ENCODE measurements around the gene TAMALIN. TPM values are rescaled to one million over a fixed set of nuclear protein-coding genes. Genes with fewer than 3 reads are reported as not detected.
A peak's percentile ranks its signal among the peaks of the same experiment; 100 is the strongest.

Gene TAMALIN
- total and polyA plus RNA-seq, 8 donors, result 30.6 to 63.7 (median 43.5) TPM

- Histone ChIP-seq H3K4me1 (peaks cover 0 to 28% of the 10 kb centered on the region in 2 donors), H3K27ac (peak overlapping the region in 1 of 2 donors; percentile 57), H3K36me3 (peaks cover 3 to 79% of the 10 kb centered on the region in 2 donors), H3K27me3 (no peaks in the 10 kb centered on the region), H3K4me3 (no peak overlapping the region), H3K9me3 (no peaks in the 10 kb centered on the region)
- intact Hi-C loops (cut with DNase I), result no loop called here
- TF ChIP-seq, protein P1, sequence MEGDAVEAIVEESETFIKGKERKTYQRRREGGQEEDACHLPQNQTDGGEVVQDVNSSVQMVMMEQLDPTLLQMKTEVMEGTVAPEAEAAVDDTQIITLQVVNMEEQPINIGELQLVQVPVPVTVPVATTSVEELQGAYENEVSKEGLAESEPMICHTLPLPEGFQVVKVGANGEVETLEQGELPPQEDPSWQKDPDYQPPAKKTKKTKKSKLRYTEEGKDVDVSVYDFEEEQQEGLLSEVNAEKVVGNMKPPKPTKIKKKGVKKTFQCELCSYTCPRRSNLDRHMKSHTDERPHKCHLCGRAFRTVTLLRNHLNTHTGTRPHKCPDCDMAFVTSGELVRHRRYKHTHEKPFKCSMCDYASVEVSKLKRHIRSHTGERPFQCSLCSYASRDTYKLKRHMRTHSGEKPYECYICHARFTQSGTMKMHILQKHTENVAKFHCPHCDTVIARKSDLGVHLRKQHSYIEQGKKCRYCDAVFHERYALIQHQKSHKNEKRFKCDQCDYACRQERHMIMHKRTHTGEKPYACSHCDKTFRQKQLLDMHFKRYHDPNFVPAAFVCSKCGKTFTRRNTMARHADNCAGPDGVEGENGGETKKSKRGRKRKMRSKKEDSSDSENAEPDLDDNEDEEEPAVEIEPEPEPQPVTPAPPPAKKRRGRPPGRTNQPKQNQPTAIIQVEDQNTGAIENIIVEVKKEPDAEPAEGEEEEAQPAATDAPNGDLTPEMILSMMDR (IDR thresholded peaks at IDR 0.05), result no peak
- ATAC-seq (no peak), DNase-seq (no peak)
Observed at GRCh38 chr12:51992246-51992645, 14.5 kb upstream of the TAMALIN start.

DNA sequence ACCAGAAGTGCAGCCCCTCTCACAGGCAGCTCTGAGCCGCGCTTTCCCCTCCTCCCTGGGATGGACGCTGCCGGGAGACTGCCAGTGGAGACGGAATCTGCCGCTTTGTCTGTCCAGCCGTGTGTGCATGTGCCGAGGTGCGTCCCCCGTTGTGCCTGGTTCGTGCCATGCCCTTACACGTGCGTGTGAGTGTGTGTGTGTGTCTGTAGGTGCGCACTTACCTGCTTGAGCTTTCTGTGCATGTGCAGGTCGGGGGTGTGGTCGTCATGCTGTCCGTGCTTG is 12.3 kb upstream of the TAMALIN start:
- Histone ChIP-seq H3K4me1 (peaks cover 0 to 28% of the 10 kb centered on the region in 2 donors), H3K27me3 (no peaks in the 10 kb centered on the region), H3K27ac (no peak overlapping the region), H3K9me3 (no peaks in the 10 kb centered on the region), H3K4me3 (no peak overlapping the region), H3K36me3 (peaks cover 3 to 81% of the 10 kb centered on the region in 2 donors)
- TF ChIP-seq, protein P1 (IDR thresholded peaks at IDR 0.05), result no peak
- no peak for DNase-seq
- no peak for ATAC-seq
- intact Hi-C loops (cut with DNase I), result no loop called here

DNA sequence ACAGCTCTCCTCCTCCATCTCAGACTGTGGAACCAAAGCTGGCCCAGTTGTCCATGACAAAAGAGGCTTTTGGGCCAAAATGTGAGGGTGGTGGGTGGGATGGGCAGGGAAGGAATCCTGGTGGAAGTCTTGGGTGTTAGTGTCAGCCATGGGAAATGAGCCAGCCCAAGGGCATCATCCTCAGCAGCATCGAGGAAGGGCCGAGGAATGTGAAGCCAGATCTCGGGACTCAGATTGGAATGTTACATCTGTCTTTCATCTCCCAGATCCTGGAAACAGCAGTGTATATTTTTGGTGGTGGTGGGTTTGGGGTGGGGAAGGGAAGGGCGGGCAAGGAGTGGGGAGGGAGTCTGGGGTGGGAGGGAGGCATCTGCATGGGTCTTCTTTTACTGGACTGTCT is 11.8 kb upstream of the TAMALIN start:
- H3K4me3 ChIP-seq, result no peak overlapping the region
- no peaks in the 10 kb centered on the region for H3K9me3 ChIP-seq
- no peak for ATAC-seq
- H3K27ac ChIP-seq, result no peak overlapping the region
- peaks cover 0 to 23% of the 10 kb centered on the region in 2 donors for H3K4me1 ChIP-seq
- intact Hi-C loops (cut with DNase I), result no loop called here
- no peaks in the 10 kb centered on the region for H3K27me3 ChIP-seq
- TF ChIP-seq, protein P1 (IDR thresholded peaks at IDR 0.05), result no peak
- no peak for DNase-seq
- H3K36me3 ChIP-seq, result peaks cover 3 to 82% of the 10 kb centered on the region in 2 donors

GRCh38 chr12:51997136-51997535 is 9.6 kb upstream of the TAMALIN start:
- intact Hi-C loops (cut with DNase I), result no loop called here
- ATAC-seq (no peak), DNase-seq (no peak)
- H3K36me3 ChIP-seq, result peaks cover 3 to 68% of the 10 kb centered on the region in 2 donors
- no peak overlapping the region for H3K4me3 ChIP-seq
- no peaks in the 10 kb centered on the region for H3K27me3 ChIP-seq
- no peaks in the 10 kb centered on the region for H3K9me3 ChIP-seq
- H3K4me1 ChIP-seq, result peaks cover 0 to 10% of the 10 kb centered on the region in 2 donors
- H3K27ac ChIP-seq, result no peak overlapping the region
- TF ChIP-seq, protein P1 (IDR thresholded peaks at IDR 0.05), result no peak

- no peak for ATAC-seq
- TF ChIP-seq, protein P1 (IDR thresholded peaks at IDR 0.05), result no peak
- no peak for DNase-seq
- Histone ChIP-seq H3K9me3 (no peaks in the 10 kb centered on the region), H3K4me3 (no peak overlapping the region), H3K27me3 (peaks cover 6 to 38% of the 10 kb centered on the region in 2 donors), H3K4me1 (peaks cover 8 to 41% of the 10 kb centered on the region in 2 donors), H3K27ac (no peak overlapping the region), H3K36me3 (peaks cover 0 to 15% of the 10 kb centered on the region in 2 donors)
- intact Hi-C loops (cut with DNase I), result no loop called here
Observed at GRCh38 chr12:52003016-52003550, 3.7 kb upstream of the TAMALIN start.

All from left lung (tissue), 10 donors.